D341Med (cell line): ENCODE results near the gene SLC23A1.

Experiments
- DNase-seq: peaks from one replicate; pipeline ENCODE4 v3.0.0; 2012; ENCODE audit warnings: low spot score

The SLC23A1 gene

DNA sequence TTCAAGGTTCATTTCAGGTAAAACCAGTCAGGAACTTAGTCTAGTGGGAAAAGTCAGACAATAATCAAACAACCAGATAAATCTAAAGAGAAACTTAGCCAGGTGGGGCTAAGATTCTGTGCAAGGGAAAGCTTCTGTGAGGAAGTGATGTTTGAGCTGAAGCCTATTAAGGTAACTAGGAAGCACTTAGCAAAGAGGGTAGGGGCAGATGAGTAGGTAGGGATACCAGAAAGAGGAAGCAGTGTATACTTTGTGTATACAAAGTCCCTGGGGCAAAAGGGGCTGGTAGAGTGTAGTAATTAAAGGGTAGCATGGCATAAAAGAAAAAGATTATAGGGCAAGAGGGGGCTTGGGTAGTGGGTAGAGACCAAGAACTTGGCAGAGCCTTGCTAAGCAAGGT lies 24.4 kb upstream of the SLC23A1 start:
- no peak for DNase-seq

DNA sequence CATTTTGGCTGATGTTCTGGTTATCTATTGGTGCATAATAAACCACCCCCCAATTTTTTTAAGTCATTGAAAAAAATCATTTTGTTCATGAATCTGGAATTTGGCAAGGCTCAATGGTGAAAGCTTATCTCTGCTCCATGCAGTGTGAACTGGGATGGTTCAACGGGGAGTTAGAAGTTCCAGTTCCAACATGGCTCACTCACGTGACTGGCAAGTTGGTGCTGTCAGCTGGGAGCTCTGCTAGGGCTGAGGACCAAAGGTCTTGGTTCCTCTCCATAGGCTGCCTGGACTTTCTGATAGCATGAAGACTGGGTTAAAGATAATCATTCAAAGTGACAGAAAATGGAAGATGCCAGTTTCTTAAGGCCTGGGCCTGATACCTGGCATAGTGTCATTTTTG lies 23.9 kb upstream of the SLC23A1 start:
- DNase-seq: no peak

DNA sequence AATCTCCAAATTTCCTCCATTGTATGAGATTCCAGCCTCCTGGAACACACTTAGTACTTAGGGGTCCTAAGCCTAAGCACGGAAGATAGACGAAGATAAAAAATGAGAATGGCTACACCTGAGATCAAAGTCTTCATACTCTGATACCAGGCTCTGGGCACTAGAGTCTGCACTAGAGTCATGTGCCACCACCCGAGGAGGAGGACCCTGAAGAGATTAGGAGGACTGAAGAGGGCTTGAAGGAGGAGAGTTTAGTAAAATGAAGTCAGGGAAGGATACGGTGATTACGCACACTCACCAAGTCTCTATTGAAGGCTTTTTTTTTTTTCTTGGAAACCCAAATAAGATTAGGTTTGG lies 21.4 kb upstream of the SLC23A1 start:
- no peak for DNase-seq

DNA sequence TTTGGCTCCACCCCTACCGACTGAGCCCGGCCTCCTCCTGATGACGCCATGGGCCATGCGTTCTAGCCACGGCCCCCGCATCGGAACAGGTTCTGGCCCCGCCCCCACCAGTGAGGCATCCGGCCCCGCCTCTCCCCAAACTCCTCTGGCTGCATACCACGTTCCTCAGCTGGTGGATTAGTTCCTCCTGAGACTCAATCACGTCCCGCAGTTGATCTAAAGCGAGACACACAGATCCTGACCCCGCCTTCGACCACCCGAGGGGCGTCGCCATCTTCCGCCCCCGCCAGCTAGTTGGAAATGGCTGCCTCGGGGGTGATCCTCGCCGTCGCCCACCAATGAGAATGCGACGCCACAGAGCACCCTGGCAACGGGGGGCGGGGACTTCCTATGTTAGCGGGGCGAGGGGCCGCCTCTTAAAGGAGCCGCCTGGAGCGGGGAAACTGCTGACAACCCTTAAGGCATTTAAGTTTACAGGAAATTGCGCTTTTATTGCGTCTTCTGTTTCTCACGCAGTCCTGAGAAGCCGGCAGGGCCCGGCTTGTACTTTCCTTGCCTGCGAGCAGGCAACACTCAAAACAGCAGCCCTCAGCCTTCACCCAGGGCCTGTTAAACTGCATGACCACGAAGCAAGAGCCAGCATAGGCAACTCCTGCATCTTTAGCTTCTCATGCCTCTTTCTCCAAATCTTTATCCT lies 20.8 kb upstream of the SLC23A1 start, which contains the start of gene SPATA24:
SPATA24 (minus strand) TSS at position 303 of the 697 bp plus-strand sequence; CDS start at position 274, 29 bp downstream.
- DNase-seq: peak; percentile 97

DNA sequence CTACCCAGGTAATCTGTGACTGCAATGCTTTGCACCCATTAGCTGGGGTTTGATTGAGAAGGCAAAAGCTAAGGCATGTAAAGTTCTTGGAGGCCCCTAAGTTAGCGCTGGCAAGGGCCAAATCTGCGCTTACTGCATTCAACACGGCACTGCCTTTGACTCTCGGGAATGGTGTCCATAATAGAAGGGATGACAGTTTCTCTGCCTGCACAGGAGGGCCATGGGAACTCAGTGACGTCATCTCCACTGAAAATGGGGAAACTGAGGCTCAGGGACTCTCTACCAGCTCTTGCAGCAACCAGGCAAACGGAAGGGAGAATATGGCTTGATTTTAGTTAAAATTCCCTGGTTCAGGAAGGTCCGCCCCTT lies 20.3 kb upstream of the SLC23A1 start:
- DNase-seq: no peak

DNA sequence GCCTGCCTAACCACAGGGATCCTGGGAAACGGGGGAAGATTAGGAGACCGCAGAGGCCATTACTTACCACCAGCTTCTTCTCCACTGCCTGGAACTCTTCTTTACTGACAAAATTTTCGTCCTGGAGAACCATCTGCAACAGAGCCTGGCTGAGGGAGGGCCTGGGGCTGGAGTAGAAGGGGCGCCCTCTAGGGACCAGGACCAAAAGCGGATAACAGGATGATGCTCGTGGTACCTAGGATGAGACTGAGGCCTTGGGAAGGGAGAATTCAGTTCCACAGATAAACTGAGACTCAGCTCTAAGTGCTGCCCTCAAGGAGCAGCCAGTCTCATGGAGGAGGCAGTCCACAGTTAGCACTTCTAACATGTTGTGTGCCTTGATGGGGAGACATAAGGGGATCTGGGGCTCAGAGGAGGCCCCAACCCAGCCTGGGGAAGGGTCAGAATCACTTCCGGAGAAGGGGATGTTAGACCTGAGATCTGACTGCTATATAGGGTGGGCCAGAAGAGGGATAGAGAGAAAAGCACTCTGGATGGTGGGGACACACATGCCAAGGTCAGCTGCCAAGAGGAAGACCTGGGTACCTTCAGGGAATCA lies 19.6 kb upstream of the SLC23A1 start:
- peak; percentile 68 for DNase-seq

DNA sequence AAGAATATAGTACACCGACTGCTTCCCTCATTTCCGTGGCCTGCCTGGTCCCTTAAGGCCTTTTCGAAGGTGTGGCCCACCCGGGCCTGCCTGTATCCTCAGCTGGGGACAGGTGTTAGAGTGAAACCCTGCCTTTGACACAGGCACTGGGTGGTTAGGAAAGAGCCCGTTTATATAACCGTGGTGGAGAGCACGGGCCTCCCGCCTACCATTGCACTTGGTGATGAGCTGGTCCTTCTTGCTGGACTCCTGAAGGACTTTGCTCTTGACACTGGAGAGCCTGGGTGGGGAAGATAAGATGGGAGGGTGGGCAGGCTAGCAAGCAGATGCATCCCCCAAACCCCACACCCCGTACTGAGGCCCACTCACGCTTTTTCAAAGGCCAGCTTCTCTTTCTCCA lies 18.4 kb upstream of the SLC23A1 start:
- no peak for DNase-seq

DNA sequence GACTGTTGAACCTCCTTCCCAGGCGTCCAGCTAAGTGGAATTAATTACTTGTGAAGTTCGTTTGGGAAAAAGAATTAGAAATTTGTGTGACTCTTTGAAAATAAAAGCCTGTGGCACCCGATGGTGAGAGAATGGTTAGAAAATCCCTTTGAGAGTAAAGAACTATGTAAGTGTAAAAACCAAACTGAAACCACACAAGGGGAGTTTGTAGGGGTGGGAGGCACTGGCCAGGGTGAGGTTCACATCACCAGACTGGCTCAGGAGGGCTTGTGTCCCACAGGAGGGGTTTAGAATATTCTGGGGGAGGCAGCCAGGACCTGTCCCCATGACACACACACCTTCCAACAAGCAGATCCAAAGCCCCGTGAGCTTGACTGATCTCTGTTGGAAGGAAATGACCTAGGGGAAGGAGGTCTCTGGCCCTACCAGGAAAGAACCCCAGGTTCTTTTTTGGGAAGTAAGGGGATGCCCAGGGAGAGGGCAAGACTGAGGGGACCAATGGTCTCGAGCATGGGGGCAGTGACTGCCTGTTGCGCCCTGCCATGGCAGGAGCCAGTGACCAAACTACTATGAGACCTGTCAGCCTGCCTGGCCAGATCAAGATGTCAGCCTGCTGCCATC lies 16.5 kb upstream of the SLC23A1 start:
- DNase-seq: no peak

DNA sequence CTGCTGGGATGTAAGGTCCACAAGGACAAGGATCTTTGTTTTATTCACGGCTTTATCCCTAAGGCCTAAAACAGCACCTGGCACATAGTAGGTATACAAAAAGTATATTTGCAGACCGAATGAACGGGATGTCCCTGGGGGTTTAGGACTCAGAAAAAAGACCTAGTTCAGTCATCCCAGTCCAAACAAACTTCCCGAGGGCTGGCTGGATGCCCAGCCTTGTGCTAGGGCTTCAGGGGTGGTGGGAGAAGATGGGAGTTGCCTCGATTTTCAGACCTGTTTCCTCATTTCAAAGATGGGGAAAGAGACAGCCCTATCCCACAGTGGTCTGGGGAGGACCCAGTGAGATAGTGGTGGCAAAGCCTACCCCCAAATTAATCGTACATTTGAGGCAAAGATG lies 14.8 kb upstream of the SLC23A1 start:
- DNase-seq: no peak

DNA sequence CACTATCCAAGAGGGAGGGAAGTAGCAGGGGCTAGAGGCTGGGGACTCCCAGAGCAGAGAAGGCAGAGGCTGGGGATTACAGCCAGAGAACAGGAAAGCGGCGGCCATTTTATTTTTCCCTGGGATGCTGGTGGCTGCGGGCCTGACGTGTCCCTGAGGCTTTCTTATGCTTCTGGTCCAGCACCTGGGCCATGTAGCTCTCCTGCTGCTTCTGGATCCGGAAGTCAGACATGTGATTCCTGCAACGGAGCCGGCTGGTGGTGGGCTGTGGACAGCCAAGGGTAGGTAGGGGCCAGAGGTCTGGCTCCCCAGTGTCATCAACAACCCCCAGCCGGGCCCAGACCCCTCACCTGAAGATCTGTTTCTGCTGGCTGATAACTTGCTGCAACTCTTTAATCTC lies 13.6 kb upstream of the SLC23A1 start:
- no peak for DNase-seq

DNA sequence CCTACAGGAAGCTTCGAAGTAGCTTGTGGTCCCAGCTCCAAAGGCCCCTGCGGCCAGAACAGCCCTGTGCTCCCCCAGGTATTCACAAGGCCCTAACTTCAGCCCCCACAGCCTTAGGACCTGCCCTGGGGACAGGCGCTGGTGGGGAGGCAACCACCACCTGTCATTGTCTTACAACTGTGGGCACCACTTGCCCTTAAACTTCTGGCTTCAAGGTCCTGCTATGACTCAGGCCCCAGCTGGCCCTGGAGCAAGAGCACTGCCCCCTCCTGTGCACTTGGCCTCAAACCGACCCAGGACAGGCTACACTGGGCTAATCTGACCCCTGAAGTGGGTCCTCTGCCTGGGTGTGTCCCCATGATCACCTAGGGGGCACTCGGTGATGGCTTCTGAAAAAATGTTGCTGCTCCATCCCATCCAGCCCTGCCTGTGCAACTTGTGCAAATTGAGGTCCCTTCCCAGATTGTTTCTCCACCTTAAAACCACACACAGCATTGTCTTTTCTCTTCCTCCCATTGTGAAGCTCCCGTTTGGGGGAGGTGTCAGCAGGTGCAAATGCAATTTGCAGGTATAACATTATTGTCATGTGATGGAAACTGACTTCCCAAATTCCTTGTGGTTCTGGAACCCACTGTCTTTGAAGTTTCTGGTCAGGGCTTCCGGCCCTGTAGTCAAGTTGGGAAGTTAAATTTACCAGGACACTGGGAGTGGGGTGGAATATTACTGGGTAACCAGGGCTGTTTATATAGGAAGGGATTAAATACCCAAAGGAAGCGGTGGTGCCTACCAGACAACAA lies 12.9 kb upstream of the SLC23A1 start:
- DNase-seq: no peak

DNA sequence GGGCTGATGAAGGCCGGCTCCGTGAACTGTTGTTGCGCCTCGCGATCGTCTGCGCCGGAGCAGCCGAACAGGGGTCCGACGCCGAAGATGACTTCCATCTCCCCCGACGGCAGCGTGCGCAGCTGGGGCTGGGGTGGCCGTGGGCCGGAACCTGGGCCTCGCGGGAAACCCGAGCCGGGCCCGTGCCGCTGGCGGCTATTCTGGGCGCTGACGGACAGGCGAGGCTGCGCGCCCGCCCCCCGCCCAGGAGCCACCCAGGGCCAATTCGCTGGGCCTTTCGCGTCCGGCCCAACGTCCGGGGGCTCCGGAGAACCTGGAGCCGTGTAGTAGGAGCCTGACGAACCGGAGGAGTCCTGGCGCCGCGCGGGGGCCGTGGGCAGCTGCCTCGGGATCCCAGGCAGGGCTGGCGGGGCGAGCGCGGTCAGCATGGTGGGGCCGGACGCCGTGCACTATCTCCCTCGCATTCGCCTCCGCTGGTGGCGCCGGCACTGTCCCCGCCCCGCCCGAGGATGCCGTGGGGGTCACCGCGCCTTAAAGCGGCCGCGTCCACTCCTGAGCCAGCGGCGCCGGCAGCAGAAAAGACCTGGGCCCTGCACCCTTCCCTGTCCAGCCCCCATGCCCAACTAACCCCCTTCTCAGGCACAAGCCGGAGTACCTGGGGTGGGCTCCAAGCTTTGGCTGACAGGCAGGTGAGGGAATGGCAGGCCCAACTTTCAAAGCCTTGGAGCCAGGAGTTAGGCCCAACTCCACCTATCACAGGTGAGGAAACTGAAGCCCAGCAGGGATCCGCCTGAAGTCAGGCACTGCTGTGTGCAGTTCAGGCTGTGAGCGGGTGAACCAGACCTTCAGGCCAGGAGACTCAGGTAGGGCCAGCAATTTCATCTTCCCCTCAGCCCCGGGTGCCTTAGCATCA lies 11.8 kb upstream of the SLC23A1 start, which contains the start of gene PROB1:
PROB1 (minus strand) TSS at position 451 of the 913 bp plus-strand sequence; CDS start at position 428, 23 bp downstream.
- DNase-seq: no peak

DNA sequence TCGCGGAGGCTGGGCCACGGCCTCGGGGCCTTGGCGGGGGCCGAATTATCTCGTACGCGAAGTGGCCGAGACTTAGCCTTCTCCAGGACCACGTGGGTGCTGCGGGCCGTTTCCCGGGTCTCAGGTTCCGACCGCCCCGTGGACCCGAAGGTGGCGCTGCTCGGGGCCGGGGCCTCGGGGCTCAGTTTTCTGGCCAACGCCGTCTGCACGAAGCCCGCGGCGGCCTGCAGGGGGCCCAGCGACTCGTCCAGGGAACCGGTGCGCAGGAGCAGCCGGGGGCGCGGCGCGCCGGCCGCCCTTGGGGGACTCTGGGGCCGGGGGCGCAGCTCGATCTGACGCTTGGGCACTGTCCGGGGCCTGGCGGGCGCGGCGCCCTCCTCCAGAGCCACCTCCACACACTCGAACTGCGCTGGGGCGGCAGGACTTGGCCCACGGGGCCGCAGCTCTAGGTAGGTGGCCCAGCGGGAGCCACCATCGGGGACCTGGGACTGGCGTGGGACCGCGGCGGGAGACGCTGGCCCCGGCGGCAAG lies 11.1 kb upstream of the SLC23A1 start:
- no peak for DNase-seq

DNA sequence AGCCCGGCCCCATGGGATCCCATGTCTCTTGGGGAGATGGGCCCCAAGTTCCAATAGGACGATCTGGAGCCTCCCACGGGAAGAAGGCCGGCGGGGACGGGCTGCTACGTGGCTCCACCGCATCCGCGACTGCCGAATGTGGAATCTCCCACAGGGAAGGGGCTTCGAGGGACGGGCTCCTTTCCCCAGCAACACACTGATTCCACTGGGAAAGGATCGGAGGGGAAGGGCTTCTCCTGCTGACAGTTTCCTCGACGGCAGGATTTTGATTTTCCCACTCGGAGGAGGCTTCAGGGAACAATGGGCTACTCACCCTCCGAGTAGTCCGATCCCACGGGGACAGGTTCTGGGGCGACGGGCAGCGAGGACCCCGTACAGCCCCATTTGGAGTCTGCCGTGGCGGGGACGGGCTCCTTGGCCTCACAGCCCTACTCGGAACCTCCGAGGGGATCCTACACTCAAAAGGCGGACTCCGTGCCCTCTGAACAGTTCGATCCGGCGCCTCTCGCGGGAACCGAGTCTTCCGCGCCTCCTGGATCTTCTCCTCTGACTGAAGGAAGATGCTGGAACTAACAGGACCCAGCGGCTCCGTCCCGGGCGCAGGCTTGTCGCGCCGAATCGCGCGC lies 10.5 kb upstream of the SLC23A1 start:
- no peak for DNase-seq

DNA sequence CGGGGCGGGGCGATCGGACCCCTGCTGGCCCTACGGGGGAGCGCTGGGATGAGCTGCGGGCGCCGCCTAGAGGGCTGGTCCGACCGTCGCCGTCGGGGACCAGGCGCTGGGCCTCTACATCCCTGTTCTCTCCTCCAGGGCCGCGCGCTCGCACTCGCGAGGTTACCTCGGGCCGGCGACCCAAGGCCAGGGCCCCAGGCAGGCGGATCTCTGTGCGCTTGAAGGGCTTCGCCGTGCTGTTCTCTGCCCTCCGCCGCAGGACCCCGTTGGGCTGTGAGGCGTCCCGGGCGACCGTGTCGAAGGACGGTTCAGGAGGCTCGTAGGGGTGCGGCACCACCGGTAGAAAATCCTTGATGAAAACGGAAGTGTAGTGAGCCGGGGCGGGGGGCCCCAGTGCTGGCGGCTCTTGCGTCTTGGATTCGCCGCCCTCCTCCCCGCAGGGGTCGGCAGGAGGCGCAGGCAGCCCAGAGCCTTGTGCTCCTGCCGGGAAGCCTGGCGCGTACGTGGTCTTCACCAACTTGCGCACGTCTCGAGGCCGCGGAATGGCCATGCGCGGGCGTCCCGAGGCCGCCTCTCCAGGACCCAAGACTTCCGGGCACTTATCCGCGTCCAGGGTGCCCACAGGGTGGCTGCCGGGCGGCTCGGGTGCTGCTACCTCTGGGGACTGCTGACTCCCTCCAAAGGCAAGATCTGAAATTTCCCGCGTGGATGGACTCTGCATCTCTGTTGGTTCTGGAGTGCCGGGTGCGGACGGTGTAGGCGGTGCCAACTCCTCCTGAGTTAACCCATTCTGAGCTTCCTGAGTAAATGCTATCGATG lies 9.8 kb upstream of the SLC23A1 start:
- peak; percentile 93 for DNase-seq

DNA sequence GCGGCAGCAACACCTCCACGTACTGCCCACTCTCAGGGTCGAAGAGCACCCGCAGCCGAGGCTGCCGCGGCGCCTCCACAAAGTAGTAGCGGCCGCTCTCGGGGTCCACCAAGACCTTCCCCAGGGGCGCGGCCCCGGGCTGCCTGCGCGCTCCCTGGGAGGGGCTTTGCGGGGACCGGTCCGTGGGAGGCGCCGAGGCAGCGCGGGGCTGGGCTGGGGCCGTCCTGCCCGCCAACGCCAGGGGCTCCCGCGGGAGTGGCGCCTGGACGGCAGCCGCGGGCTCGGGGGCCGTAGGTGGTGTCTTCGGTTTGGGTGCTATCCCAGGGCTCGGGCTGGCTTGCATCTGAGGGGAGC lies 9.2 kb upstream of the SLC23A1 start:
- DNase-seq: no peak

DNA sequence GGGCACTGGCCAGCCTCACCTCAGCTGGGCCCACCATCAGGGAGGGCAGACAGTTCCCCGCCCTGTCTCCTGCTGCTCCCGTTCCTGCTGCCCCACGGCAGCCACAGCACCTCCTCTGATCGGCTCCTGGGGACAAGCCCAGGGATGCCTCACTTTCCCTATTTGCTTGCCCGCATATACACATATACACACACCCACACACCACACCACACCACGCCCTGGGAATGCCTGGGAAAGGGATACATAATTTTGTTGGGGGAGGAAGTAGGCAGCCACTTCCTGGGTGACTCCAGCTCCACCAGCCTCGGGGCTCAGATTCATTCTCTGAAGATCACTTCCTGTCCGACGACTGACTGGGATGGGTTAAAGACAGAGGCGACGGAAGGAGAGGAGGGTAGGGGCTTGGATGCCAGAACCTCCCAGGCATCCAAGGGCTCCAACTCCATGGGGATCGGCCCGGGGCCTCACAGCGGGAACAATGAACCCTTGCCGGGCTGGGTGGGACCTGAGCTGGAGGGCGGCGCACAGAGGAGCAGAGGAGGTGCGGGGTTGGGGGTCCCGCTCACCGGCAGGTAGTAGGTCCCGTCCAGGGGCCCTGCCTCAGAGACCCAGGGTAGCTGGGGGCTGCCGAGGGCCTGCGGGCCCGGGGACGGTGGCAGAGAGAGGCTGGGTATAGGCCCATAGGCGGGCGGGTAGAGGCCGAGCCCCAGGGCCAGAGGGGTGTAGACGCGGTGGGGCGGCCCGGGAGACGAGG lies 8.7 kb upstream of the SLC23A1 start:
- DNase-seq: no peak

DNA sequence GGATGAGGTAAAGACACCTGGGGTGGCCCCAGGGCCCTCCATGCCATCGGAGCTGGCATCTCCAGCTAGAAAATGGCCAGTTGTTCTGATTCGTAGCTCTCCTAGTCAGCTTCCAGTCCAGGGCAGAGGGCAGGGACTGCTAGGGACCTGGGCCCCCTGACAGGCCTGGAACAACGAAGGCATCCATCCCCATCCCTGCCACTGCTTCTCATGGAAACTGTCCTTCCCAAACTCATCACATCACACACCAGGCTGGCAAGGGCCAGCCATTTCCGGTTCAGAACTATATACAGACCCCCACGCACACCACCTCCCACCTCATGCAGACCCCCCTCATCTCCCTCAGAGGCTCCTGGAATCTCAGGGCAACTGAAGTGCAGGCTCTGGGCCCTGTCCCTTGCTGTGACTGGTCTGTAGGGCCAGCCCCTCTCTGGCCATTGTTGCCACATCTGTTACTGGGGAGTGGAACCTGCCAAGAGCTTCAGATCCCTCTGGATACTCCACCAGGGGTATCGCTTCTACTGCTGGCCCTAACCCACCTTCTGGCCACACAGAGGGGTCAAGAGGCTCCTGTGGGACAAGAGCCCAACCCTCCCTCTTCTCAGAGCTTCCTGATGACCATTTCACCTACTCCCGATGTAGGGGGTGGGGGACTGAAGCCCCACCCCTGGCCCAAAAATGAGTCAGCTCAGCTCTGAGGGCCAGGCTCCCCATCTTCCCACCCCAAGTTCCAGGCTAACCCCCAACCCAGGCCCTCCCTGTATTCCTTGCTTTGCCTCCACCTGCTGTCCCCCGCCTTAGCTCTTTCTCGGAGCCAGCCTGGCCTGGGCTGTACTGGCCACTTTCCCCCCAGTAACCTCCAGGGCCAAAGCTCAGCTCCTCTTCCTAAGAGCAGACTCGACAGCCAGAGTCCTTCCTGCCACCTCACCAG lies 7.8 kb upstream of the SLC23A1 start:
- no peak for DNase-seq
